Keratinocyte (primary cell): ENCODE results near the gene ADCK1. TPM values are rescaled to one million over a fixed set of nuclear protein-coding genes. Genes with fewer than 3 reads are reported as not detected.

Experiments used
- DNase-seq: peaks from one replicate; pipeline ENCODE4 v3.0.0-alpha.2; 2011; ENCODE audit warnings: low read depth, missing footprints, low spot score
- FAIRE-seq: peaks from 2 replicates; lab custom pipeline; 2011; peaks lifted over from hg19 to GRCh38; lab: Jason Lieb, UNC
- H2AFZ ChIP-seq: 2 replicates; pipeline ENCODE4 v1.6.0; 2012; ENCODE audit warnings: low read length, control low read depth, inconsistent platforms; ENCODE audit not compliant: control insufficient read depth
- H3K27ac ChIP-seq: 2 replicates; pipeline ENCODE4 v1.5.1; 2011; ENCODE audit warnings: low read length; ENCODE audit not compliant: control insufficient read depth, insufficient read depth
- H3K27me3 ChIP-seq: 3 replicates; pipeline ENCODE4 v1.6.0; 2011; ENCODE audit warnings: low read length; ENCODE audit not compliant: control insufficient read depth, insufficient read depth; ENCODE audit errors: extremely low read depth
- H3K36me3 ChIP-seq, 2 experiments: 2 replicates in 1 of 2; 3 replicates in 1 of 2; pipeline ENCODE4 v1.5.1; 2011; ENCODE audit warnings: low read length in 2 of 2, mild to moderate bottlenecking in 1 of 2; ENCODE audit not compliant: control insufficient read depth in 2 of 2, insufficient read depth in 2 of 2; ENCODE audit errors: extremely low read depth in 1 of 2
- H3K4me1 ChIP-seq: 3 replicates; pipeline ENCODE4 v1.5.1; 2011; ENCODE audit warnings: low read length; ENCODE audit not compliant: control insufficient read depth, insufficient read depth; ENCODE audit errors: extremely low read depth
- H3K4me2 ChIP-seq: 3 replicates; pipeline ENCODE4 v1.6.0; 2011; ENCODE audit warnings: low read depth, low read length; ENCODE audit not compliant: control insufficient read depth, insufficient read depth; ENCODE audit errors: extremely low read depth
- H3K4me3 ChIP-seq, 3 experiments: fragments of 200-600 bp in 1 of 3; sonication (generic) in 1 of 3; 2 replicates in 2 of 3; 3 replicates in 1 of 3; pipeline ENCODE4 v1.5.1; 2011 to 2016; ENCODE audit warnings: low read length in 3 of 3, mild to moderate bottlenecking in 3 of 3, control low read depth in 2 of 3, inconsistent platforms in 1 of 3, low read depth in 1 of 3, mixed read lengths in 1 of 3, mixed run types in 1 of 3, moderate library complexity in 1 of 3; ENCODE audit not compliant: control insufficient read depth in 2 of 3, insufficient read depth in 2 of 3; ENCODE audit errors: extremely low read depth in 1 of 3
- H3K79me2 ChIP-seq: 2 replicates; pipeline ENCODE4 v1.6.0; 2012; ENCODE audit warnings: low read length; ENCODE audit not compliant: control insufficient read depth, insufficient read depth
- H3K9ac ChIP-seq: 3 replicates; pipeline ENCODE4 v1.6.0; 2011; ENCODE audit warnings: low read length; ENCODE audit not compliant: control insufficient read depth, insufficient read depth; ENCODE audit errors: extremely low read depth
- H3K9me1 ChIP-seq: 3 replicates; pipeline ENCODE4 v1.6.0; 2011; ENCODE audit warnings: low read length; ENCODE audit not compliant: control insufficient read depth, insufficient read depth; ENCODE audit errors: extremely low read depth
- H3K9me3 ChIP-seq: 2 replicates; pipeline ENCODE4 v1.5.1; 2012; ENCODE audit warnings: low read depth, low read length; ENCODE audit not compliant: control insufficient read depth
- H4K20me1 ChIP-seq: 3 replicates; pipeline ENCODE4 v1.6.0; 2011; ENCODE audit warnings: low read length; ENCODE audit not compliant: control insufficient read depth, insufficient read depth; ENCODE audit errors: extremely low read depth
- EZH2 ChIP-seq: IDR thresholded peaks from one replicate; pipeline ENCODE4 v1.6.1; 2012; ENCODE audit warnings: inconsistent platforms, mild to moderate bottlenecking, low read length, moderate library complexity
- dilution Hi-C: fragments of 300-500 bp; cut with MboI; formaldehyde crosslinking; loops from one replicate; pipeline ENCODE4 v1.7.0; 2020; ENCODE audit warnings: low sequenced_read_pairs; ENCODE audit not compliant: extremely low pct_ligation_motif_present
- polyA plus RNA-seq, 5 experiments: library from polyadenylated mRNA; depleted of rRNA in 3 of 5; stranded (reverse) in 3 of 5; stranded (forward) in 1 of 5; unstranded in 1 of 5; fragments of >200 nt; gene quantifications; 1 replicate in 1 of 5; 2 replicates in 3 of 5; 3 replicates in 1 of 5; pipeline versions ENCODE4 v1.2.1 to v1.2.3, GENCODE V29; 2011 to 2012; ENCODE audit warnings: missing spikeins in 2 of 5, low read depth in 1 of 5, low replicate concordance in 1 of 5
- TF ChIP-seq, protein P1 (sequence below), 3 experiments: IDR thresholded peaks in 1 of 3; conservative IDR thresholded peaks in 1 of 3; optimal IDR thresholded peaks in 1 of 3; 2 replicates in 2 of 3; 3 replicates in 1 of 3; pipeline versions ENCODE3 to v1.5.1; 2011; ENCODE audit warnings: low read length in 3 of 3, mild to moderate bottlenecking in 3 of 3, moderate library complexity in 2 of 3, control low read depth in 1 of 3, inconsistent platforms in 1 of 3; ENCODE audit not compliant: insufficient read depth in 2 of 3; ENCODE audit errors: extremely low read depth in 1 of 3

ADCK1 gene
- polyA plus RNA-seq, 1 donor (not counting 4 experiments of a cell fraction or from before 2014, with no cell fraction given): 4.9 TPM

DNA sequence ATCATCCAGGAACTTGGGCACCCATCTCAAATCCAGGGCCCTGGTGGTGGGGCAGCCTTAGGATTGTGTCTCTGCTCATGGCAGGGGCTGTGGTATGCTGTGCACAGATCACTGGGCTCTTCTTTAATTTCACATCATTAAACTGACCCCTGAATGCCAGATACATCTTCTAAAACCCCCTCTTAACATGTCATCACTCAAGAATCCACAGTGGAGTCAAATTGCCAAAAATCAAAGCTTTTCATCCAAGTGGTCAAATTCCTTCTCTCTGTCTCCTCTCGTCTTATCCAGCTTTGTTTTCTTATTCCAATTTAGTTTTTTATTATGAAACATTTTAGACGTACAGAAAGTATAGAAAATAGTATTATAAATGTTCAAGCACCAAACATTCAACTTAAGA, 97.5 kb downstream of the ADCK1 start:
- no peak overlapping the region for H3K27ac ChIP-seq
- H3K4me3 ChIP-seq: no peak overlapping the region
- no peaks in the 10 kb centered on the region for H3K9me1 ChIP-seq
- no peak for TF ChIP-seq EZH2
- TF ChIP-seq, protein P1, sequence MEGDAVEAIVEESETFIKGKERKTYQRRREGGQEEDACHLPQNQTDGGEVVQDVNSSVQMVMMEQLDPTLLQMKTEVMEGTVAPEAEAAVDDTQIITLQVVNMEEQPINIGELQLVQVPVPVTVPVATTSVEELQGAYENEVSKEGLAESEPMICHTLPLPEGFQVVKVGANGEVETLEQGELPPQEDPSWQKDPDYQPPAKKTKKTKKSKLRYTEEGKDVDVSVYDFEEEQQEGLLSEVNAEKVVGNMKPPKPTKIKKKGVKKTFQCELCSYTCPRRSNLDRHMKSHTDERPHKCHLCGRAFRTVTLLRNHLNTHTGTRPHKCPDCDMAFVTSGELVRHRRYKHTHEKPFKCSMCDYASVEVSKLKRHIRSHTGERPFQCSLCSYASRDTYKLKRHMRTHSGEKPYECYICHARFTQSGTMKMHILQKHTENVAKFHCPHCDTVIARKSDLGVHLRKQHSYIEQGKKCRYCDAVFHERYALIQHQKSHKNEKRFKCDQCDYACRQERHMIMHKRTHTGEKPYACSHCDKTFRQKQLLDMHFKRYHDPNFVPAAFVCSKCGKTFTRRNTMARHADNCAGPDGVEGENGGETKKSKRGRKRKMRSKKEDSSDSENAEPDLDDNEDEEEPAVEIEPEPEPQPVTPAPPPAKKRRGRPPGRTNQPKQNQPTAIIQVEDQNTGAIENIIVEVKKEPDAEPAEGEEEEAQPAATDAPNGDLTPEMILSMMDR (optimal IDR thresholded peaks at IDR 0.05 in 1 of 3, IDR thresholded peaks at IDR 0.05 in 1 of 3, conservative IDR thresholded peaks at IDR 0.05 in 1 of 3; ENCODE audit: extremely low read depth in 1 of 3, insufficient read depth in 2 of 3, low read length in 3 of 3): no peak
- no peak for DNase-seq
- no peak overlapping the region for H2AFZ ChIP-seq
- H3K36me3 ChIP-seq: peaks cover 0 to 2% of the 10 kb centered on the region in 2 experiments
- H3K27me3 ChIP-seq: no peaks in the 10 kb centered on the region
- no peak overlapping the region for H3K4me2 ChIP-seq
- H3K9me3 ChIP-seq: no peaks in the 10 kb centered on the region
- H3K4me1 ChIP-seq: no peaks in the 10 kb centered on the region
- H4K20me1 ChIP-seq: no peaks in the 10 kb centered on the region
- dilution Hi-C loops: no loop called here
- no peaks in the 10 kb centered on the region for H3K79me2 ChIP-seq
- FAIRE-seq: no peak
- H3K9ac ChIP-seq: no peak overlapping the region

DNA sequence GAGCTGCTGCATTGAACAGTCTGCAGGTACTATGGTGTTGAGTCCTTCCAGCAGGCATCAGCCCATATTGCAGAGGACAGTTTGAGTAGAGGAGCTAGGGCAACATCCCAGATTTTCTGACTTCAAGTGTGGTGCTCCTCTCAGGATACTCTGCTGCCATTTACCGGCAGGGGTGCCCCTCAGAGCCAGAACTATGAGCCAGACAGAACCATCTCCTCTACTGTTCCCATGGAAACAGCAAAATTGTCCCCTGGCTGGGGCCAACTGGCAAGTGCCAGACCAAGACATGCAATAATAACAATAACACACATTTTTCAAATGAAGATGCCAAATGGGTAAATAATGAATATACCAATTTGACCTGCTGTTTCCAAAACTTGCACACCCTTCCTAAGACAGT, 102.9 kb downstream of the ADCK1 start:
- no peaks in the 10 kb centered on the region for H3K9me1 ChIP-seq
- H3K27ac ChIP-seq: no peak overlapping the region
- no peaks in the 10 kb centered on the region for H3K27me3 ChIP-seq
- dilution Hi-C loops: no loop called here
- no peaks in the 10 kb centered on the region for H4K20me1 ChIP-seq
- H3K4me2 ChIP-seq: no peak overlapping the region
- no peak overlapping the region for H3K9ac ChIP-seq
- H3K4me1 ChIP-seq: no peaks in the 10 kb centered on the region
- TF ChIP-seq, protein P1 (optimal IDR thresholded peaks at IDR 0.05 in 1 of 3, IDR thresholded peaks at IDR 0.05 in 1 of 3, conservative IDR thresholded peaks at IDR 0.05 in 1 of 3; ENCODE audit: extremely low read depth in 1 of 3, insufficient read depth in 2 of 3, low read length in 3 of 3): no peak
- no peak for TF ChIP-seq EZH2
- no peak for FAIRE-seq
- no peak overlapping the region for H2AFZ ChIP-seq
- H3K9me3 ChIP-seq: no peaks in the 10 kb centered on the region
- H3K36me3 ChIP-seq: no peaks in the 10 kb centered on the region
- no peaks in the 10 kb centered on the region for H3K79me2 ChIP-seq
- H3K4me3 ChIP-seq: no peak overlapping the region
- DNase-seq: no peak
